ENCODE data around the gene CPNE2.

Gene CPNE2

GRCh38 chr16:57087003-57087402 lies 5.4 kb upstream of the CPNE2 start:
- TF ChIP-seq CTCF (IDR thresholded peaks at IDR 0.05; ENCODE audit: extremely low read depth, insufficient read depth, missing control alignments) = no peak
- in situ Hi-C loops (cut with MboI; ENCODE audit: low pct_unique_long_range_greater_than_20kb, low sequenced_read_pairs, unreplicated experiment) = loop anchor here (10.0 to 25.0 kb wide), 3 partner anchors 78 to 325 kb away; partner anchors contain the start of genes CCL17 and PLLP
- DNase-seq (ENCODE audit: low spot score) = no peak

GRCh38 chr16:57089406-57089805 lies 3.0 kb upstream of the CPNE2 start:
- in situ Hi-C loops (cut with MboI; ENCODE audit: low pct_unique_long_range_greater_than_20kb, low sequenced_read_pairs, unreplicated experiment) = loop anchor here (10.0 to 25.0 kb wide), 3 partner anchors 75 to 323 kb away; partner anchors contain the start of genes CCL17 and PLLP
- no peak for DNase-seq (ENCODE audit: low spot score)
- TF ChIP-seq CTCF (IDR thresholded peaks at IDR 0.05; ENCODE audit: extremely low read depth, insufficient read depth, missing control alignments) = no peak

- no peak for TF ChIP-seq CTCF (IDR thresholded peaks at IDR 0.05; ENCODE audit: extremely low read depth, insufficient read depth, missing control alignments)
- in situ Hi-C loops (cut with MboI; ENCODE audit: low pct_unique_long_range_greater_than_20kb, low sequenced_read_pairs, unreplicated experiment) = loop anchor here (25.0 kb wide), 2 partner anchors 196 to 321 kb away; partner anchors contain the start of genes CCL17 and PLLP
- no peak for DNase-seq (ENCODE audit: low spot score)
These were observed 996 bp upstream of the CPNE2 start for GRCh38 chr16:57091200-57091974.

- peak; percentile 74 for TF ChIP-seq CTCF (IDR thresholded peaks at IDR 0.05; ENCODE audit: extremely low read depth, insufficient read depth, missing control alignments)
- in situ Hi-C loops (cut with MboI; ENCODE audit: low pct_unique_long_range_greater_than_20kb, low sequenced_read_pairs, unreplicated experiment) = loop anchor here (25.0 kb wide), 2 partner anchors 194 to 319 kb away; partner anchors contain the start of genes CCL17 and PLLP
- DNase-seq (ENCODE audit: low spot score) = peak; percentile 84
These were observed 516 bp downstream of the CPNE2 start for GRCh38 chr16:57092786-57093411.

- TF ChIP-seq CTCF (IDR thresholded peaks at IDR 0.05; ENCODE audit: extremely low read depth, insufficient read depth, missing control alignments) = no peak
These were observed 1.5 kb downstream of the CPNE2 start for GRCh38 chr16:57093666-57094564.

GRCh38 chr16:57094911-57095310 lies 2.5 kb downstream of the CPNE2 start:
- in situ Hi-C loops (cut with MboI; ENCODE audit: low pct_unique_long_range_greater_than_20kb, low sequenced_read_pairs, unreplicated experiment) = loop anchor here (25.0 kb wide), 2 partner anchors 192 to 317 kb away; partner anchors contain the start of genes CCL17 and PLLP
- no peak for DNase-seq (ENCODE audit: low spot score)
- TF ChIP-seq CTCF (IDR thresholded peaks at IDR 0.05; ENCODE audit: extremely low read depth, insufficient read depth, missing control alignments) = no peak

More at GRCh38 chr16:57093666-57094564, 1.5 kb downstream of the CPNE2 start:
- in situ Hi-C loops (cut with MboI; ENCODE audit: low pct_unique_long_range_greater_than_20kb, low sequenced_read_pairs, unreplicated experiment) = loop anchor here (25.0 kb wide), 2 partner anchors 193 to 318 kb away; partner anchors contain the start of genes CCL17 and PLLP
- no peak for DNase-seq (ENCODE audit: low spot score)
